GM12801 (cell line): ENCODE results near the gene FOXC2.

Experiments
- TF ChIP-seq, protein P1 (sequence below): IDR thresholded peaks from one replicate; pipeline ENCODE4 v1.5.1; 2011; ENCODE audit warnings: control low read depth; ENCODE audit not compliant: insufficient read length; ENCODE audit errors: extremely low read depth

Gene FOXC2

GRCh38 chr16:86572606-86573005 is 6.0 kb downstream of the FOXC2 start:
- TF ChIP-seq, protein P1, sequence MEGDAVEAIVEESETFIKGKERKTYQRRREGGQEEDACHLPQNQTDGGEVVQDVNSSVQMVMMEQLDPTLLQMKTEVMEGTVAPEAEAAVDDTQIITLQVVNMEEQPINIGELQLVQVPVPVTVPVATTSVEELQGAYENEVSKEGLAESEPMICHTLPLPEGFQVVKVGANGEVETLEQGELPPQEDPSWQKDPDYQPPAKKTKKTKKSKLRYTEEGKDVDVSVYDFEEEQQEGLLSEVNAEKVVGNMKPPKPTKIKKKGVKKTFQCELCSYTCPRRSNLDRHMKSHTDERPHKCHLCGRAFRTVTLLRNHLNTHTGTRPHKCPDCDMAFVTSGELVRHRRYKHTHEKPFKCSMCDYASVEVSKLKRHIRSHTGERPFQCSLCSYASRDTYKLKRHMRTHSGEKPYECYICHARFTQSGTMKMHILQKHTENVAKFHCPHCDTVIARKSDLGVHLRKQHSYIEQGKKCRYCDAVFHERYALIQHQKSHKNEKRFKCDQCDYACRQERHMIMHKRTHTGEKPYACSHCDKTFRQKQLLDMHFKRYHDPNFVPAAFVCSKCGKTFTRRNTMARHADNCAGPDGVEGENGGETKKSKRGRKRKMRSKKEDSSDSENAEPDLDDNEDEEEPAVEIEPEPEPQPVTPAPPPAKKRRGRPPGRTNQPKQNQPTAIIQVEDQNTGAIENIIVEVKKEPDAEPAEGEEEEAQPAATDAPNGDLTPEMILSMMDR: no peak

DNA sequence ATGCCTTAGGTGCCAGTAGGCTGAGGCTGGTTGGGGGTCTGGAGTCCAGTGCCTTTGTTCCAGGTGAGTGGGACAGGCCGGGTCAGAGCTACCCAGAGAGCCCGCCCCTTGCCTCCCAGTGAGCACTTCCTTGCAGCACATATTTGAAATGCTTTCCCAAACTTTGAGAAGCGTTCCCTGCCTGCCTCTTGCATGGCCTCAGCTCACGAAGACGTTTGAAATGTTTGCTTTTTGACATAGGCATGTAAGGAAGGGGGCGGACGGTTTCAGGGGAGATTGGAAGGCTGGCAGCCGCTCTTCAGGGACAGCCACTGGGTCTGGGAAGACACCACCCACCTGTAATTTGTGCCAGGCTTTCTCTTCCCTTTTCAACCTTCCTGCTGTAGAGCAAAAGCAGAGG is 6.6 kb downstream of the FOXC2 start:
- TF ChIP-seq, protein P1: no peak

GRCh38 chr16:86573646-86574508 is 7.2 kb downstream of the FOXC2 start:
- TF ChIP-seq, protein P1: no peak

- TF ChIP-seq, protein P1: no peak
Measured at GRCh38 chr16:86574646-86575045, 8.0 kb downstream of the FOXC2 start.

DNA sequence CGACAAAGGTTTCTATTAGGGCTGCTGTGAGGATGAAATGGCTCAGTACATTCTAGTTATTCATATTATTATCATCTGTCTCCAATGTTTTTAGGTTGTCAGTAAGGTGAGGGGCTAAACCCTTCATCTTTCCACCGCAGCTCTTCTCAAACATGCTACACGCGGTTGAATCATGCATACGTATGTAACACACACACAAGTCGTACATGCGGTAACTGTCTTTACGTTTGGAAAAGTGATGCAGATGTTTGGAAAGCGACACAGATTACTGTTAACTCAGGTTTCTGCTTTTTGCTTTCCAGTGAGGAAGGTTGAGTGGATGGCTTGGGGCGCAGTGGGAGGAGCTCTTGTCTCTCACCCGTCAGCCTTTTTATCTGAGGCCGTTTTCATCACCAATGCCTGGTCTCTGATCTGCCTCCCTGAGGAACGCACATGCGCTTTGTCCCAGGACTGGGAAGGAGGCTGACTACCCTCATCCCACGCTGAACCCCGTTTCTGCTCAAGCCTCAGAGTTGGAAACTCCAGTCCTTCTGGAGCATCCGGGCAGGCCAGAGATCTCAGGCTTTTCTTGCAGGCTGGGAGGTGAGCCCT is 8.6 kb downstream of the FOXC2 start:
- TF ChIP-seq, protein P1: no peak

GRCh38 chr16:86575754-86576557 is 9.3 kb downstream of the FOXC2 start:
- TF ChIP-seq, protein P1: no peak
